ENCODE results near the gene ZNF432.

- TF ChIP-seq, protein P1, sequence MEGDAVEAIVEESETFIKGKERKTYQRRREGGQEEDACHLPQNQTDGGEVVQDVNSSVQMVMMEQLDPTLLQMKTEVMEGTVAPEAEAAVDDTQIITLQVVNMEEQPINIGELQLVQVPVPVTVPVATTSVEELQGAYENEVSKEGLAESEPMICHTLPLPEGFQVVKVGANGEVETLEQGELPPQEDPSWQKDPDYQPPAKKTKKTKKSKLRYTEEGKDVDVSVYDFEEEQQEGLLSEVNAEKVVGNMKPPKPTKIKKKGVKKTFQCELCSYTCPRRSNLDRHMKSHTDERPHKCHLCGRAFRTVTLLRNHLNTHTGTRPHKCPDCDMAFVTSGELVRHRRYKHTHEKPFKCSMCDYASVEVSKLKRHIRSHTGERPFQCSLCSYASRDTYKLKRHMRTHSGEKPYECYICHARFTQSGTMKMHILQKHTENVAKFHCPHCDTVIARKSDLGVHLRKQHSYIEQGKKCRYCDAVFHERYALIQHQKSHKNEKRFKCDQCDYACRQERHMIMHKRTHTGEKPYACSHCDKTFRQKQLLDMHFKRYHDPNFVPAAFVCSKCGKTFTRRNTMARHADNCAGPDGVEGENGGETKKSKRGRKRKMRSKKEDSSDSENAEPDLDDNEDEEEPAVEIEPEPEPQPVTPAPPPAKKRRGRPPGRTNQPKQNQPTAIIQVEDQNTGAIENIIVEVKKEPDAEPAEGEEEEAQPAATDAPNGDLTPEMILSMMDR (IDR thresholded peaks at IDR 0.05): no peak
- no peak for TF ChIP-seq EP300 (IDR thresholded peaks at IDR 0.05)
- no peak for TF ChIP-seq POLR2AphosphoS5 (IDR thresholded peaks at IDR 0.05)
Observed at GRCh38 chr19:52028780-52029123, 19.9 kb downstream of the ZNF432 start.
